Activated CD8-positive, alpha-beta memory T cell treated with anti-CD3 and anti-CD28 coated beads for 4 hours (primary cell): Measurements from ENCODE around the gene C11orf97.
A peak's percentile ranks its signal among the peaks of the same experiment; 100 is the strongest.
"Not testable (repeated sequence)": the region's sequence is repeated elsewhere in the genome, so short reads cannot be mapped to it uniquely, and the experiment has no call there.

Experiments
- DNase-seq, 2 donors: peaks; one replicate each; pipeline ENCODE4 v3.0.0-alpha.2; 2020; ENCODE audit warnings: low read depth in 2 of 2

Gene C11orf97

DNA sequence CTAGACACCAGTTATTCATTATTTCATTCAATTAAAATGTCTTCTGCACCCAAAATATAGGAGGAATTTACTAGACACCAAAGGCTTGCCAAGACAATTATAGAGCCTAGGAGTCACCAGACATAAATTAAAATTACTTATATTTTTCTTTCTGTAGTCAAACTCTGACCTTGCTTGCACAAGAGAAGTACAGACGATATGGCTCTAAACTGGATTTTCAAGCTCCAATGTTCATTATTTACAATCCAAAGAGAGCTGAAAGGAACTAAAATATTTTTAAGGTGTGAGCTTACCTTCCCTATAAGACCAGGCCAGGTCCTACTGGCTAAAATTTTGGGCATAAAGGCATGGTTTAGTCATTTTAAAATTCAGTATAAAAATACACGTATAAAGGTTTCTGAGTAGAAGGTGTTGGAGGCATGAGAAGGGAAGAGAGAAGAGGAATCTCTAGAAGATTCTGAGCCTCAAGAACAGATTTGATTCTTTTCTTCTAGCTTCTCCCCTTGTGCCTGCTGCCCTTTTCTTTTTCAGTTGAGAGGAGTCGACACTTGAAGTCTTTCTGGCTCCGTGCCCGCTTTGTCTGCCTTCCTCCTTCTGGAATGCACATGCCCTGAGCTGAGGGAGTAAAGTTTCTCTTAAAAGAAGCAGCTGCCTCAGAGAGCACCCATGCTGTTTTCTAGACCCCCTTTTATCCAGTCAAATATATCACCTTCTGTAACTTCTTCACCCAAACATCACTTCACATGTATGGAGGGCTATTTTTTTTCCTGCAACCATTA lies 13.5 kb downstream of the C11orf97 start:
- no peak for DNase-seq

- DNase-seq = no peak
These were observed 14.6 kb downstream of the C11orf97 start for GRCh38 chr11:94526645-94527438.

DNA sequence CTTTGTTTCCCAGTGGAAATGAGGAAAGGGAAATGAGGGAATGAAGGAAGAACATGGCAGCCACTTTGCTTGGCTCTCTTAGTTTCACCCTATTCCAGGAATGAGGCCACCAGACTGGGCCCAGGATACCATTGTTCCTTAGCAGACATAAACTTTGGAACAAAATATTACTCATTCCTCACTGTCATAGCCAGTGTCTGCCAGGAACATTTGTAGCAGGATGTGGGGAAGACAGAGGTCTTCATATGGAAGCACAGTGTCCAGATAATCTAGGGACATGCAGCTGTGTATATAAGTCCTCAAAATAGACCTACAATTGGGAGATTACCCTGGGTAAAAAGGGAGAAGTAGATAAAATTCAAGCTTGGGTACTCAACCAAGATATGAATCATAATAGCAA lies 16.3 kb downstream of the C11orf97 start:
- no peak for DNase-seq

GRCh38 chr11:94532211-94532610 lies 19.9 kb downstream of the C11orf97 start:
- no peak for DNase-seq

- no peak for DNase-seq
These were observed 20.9 kb downstream of the C11orf97 start for GRCh38 chr11:94533206-94533605.

DNA sequence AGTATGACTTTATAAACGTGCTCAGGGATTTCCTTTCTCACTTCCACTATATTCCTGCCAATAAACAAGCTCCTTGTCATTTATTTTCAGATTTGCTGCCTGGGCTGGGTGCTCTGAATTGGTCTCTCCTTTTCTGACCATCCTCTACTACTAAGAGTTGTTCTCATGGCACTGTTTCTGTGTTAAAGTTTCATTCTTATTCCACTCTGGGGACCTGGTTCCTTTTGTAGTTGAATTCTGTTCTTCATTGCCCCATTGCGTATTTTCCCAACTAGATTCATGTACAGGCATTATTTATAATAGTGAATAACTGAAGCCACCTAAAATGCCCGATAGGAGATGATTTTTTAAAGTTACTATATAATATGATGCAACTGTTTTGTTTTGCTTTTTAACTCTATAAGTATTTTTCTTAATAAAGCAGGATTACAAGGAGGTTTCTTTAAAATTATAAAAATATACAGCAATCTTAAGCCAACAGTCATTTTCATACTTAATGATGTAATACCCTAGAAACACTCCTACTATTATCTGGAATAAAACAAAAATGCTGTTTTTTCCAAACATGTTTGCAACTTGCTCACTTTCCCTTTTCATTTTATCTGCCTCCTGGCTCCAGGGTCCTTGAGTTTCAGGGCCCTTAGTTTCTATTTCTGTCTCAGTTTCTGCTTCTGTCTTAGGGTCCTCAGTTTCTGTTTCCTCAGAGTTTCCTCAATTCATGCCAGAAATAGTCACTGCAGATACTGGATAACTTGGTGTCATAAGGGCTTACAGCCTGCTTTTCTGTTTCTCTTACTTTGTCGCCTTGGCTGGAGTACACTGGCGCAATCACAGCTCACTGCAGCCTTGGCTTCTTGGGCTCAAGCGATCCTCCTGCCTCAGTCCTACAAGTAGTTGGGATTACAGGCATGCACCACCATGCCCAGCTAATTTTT lies 21.7 kb downstream of the C11orf97 start:
- DNase-seq = no peak

DNA sequence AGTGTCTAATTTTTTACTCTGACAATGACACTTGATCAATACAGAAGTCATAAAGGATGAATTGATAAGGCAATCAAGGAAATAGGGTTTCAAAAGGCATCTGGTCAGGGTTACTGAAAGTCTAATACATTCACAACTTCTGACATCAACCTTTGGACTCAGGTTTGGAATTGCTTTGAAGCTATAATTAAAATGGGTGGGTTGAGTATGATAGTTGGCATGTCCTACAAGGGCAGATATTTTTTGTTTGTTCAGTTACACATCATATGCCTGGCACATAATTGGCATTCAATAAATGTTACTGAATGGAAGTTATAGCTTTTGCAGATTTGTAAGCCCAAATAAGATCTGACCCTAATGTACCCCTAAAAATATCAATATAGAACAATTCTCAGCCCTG lies 24.1 kb downstream of the C11orf97 start:
- no peak for DNase-seq

DNA sequence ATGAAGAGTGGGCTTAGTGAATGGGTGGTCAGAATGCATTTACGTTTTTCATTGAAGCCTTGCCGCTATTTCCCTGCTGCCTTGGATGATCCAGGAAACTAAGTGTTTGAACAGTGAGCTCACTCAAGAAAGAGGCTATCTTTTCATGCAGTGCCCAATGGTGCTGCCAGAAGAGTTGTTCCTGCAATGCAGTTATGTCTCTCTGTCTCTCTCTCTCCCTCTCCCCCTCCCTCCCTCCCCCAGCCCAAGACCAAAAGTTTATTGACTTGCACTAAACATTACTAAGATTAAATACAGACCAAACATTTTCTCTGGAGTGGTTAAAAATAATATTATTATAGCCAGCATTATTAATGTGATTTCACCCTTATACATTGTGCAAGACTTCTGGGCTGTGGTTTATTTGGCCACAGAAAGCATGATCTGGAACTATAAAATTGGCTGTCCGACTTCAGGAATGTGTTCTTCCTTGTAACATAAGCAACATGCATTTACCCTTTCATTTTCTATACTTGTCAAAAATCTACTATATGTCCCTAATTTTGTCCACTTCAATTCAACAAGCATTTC lies 24.9 kb downstream of the C11orf97 start:
- no peak for DNase-seq

- DNase-seq = no peak
These were observed 27.2 kb downstream of the C11orf97 start for GRCh38 chr11:94539420-94539819.

DNA sequence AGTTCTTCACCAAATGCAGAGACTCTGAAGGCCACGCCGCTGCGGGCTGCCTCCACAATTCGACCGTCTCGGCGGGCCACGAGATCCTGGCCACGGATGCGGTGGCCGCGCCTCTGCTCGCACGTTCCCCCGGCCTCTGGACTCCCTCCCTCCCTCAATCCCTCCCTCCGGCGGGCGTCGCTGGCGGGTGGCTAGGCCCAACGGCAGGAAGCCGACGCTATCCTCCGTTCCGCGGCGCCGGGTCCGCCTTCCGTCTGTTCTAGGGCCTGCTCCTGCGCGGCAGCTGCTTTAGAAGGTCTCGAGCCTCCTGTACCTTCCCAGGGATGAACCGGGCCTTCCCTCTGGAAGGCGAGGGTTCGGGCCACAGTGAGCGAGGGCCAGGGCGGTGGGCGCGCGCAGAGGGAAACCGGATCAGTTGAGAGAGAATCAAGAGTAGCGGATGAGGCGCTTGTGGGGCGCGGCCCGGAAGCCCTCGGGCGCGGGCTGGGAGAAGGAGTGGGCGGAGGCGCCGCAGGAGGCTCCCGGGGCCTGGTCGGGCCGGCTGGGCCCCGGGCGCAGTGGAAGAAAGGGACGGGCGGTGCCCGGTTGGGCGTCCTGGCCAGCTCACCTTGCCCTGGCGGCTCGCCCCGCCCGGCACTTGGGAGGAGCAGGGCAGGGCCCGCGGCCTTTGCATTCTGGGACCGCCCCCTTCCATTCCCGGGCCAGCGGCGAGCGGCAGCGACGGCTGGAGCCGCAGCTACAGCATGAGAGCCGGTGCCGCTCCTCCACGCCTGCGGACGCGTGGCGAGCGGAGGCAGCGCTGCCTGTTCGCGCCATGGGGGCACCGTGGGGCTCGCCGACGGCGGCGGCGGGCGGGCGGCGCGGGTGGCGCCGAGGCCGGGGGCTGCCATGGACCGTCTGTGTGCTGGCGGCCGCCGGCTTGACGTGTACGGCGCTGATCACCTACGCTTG lies 31.7 kb downstream of the C11orf97 start, which contains the start of gene FUT4:
TSS of gene FUT4 (plus strand) at position 227 of the 951 bp plus-strand sequence. CDS start at position 440, 213 bp downstream.
- DNase-seq = peak; percentile 32 to 41

- DNase-seq = no peak
These were observed 32.5 kb downstream of the C11orf97 start for GRCh38 chr11:94544646-94545263.

DNA sequence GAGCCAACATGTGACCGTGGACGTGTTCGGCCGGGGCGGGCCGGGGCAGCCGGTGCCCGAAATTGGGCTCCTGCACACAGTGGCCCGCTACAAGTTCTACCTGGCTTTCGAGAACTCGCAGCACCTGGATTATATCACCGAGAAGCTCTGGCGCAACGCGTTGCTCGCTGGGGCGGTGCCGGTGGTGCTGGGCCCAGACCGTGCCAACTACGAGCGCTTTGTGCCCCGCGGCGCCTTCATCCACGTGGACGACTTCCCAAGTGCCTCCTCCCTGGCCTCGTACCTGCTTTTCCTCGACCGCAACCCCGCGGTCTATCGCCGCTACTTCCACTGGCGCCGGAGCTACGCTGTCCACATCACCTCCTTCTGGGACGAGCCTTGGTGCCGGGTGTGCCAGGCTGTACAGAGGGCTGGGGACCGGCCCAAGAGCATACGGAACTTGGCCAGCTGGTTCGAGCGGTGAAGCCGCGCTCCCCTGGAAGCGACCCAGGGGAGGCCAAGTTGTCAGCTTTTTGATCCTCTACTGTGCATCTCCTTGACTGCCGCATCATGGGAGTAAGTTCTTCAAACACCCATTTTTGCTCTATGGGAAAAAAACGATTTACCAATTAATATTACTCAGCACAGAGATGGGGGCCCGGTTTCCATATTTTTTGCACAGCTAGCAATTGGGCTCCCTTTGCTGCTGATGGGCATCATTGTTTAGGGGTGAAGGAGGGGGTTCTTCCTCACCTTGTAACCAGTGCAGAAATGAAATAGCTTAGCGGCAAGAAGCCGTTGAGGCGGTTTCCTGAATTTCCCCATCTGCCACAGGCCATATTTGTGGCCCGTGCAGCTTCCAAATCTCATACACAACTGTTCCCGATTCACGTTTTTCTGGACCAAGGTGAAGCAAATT lies 33.3 kb downstream of the C11orf97 start:
- no peak for DNase-seq

DNA sequence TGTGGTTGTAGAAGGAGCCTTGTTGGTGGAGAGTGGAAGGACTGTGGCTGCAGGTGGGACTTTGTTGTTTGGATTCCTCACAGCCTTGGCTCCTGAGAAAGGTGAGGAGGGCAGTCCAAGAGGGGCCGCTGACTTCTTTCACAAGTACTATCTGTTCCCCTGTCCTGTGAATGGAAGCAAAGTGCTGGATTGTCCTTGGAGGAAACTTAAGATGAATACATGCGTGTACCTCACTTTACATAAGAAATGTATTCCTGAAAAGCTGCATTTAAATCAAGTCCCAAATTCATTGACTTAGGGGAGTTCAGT lies 33.9 kb downstream of the C11orf97 start:
- no peak for DNase-seq

DNA sequence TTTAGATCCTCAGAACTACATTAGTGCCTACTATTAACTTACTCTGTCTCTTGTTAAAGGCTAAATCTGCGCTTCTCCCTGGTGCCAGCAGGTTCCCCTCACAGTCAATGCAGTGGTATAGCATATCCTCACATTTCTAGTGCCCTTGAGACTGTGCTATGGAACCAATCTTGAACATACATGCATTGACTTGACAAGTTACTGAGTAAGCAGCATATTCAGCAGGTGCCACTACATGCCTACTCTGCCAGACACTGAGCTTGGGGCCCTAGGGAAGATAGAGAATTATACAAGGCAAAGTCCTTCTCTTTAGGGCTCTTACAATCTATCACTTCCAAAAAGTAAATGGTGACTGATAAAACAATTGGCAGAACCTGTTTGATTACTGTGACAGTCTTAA lies 34.6 kb downstream of the C11orf97 start:
- no peak for DNase-seq

- no peak for DNase-seq
These were observed 36.9 kb downstream of the C11orf97 start for GRCh38 chr11:94549146-94549545.

DNA sequence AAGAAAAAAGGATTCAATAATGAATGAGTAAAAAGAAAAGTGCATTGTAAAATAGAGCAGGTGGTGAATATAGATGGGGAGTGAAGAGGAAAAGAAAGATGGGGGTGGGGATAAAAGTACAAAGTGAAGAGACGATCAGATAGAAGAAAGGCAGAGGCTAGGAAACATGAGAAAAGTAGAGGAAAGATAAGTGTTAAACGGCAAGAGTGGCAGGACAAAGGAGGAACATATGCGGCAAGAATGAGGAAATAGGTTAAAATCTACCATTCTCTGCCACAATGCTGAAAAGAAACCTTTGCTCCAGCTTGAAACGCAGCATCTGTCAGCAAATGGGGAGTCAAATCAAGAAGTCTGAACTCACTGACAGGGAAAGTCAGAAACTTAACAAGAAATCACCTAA lies 38.3 kb downstream of the C11orf97 start:
- no peak for DNase-seq

GRCh38 chr11:94553938-94554337 lies 41.7 kb downstream of the C11orf97 start:
- no peak for DNase-seq

DNA sequence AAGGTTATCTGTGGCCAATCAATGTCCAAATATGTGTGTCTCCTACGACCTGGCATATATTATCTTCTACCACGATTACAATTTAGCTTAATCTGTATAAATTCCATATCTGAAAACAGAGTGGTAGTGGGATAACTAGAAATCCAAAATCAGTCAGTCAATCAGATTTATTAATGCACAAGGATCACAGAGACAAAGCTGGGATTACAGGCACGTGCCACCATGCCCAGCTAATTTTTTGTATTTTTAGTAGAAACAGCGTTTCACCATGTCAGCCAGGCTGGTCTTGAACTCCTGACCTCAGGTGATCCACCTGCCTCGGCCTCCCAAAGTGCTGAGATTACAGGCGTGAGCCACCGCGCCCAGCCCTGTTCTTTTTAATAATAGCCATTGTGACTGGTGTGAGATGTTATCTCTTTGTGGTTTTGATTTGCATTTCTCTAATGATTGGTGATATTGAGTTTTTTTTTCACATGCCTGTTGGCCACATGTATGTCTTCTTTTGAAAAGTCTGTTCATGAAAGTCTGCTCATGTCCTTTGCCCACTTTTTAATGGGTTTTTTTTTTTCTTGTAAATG lies 43.6 kb downstream of the C11orf97 start:
- DNase-seq = not testable (repeated sequence)

DNA sequence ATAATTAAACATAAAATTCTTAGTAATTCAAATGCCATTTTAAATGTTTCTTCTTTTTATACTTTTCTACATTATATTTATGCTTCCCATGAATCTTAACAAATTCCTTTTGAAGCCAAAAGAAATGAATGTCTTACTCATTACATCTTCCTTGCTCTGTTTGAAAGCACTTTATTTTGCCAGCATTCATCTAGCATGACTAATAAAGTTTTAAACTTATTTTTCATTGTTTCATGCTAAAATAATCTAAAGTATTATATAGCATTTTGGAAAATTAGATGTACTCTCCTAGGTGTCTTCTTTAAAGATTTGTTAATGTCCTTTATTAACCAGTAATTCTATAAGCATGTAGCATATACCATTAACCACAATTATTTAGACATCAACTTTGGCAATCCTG lies 45.2 kb downstream of the C11orf97 start:
- no peak for DNase-seq
